SK-N-SH treated with all-trans-retinoic acid at 6 μM for 48 hours (cell line): ENCODE measurements around the gene AKAP13.
A peak's percentile ranks its signal among the peaks of the same experiment; 100 is the strongest.

Source experiments
- ATAC-seq: fragments of 200-7000 bp; cut with Tn5 transposase; 3 replicates; pipeline ENCODE4 v1.9.1; 2020; ENCODE audit warnings: mild to moderate bottlenecking, moderate library complexity
- ARNTL ChIP-seq: fragments of 450-650 bp; formaldehyde crosslinking; IDR thresholded peaks from 2 replicates; pipeline ENCODE4 v1.5.0; 2020; ENCODE audit warnings: low read depth, mild to moderate bottlenecking, moderate library complexity, borderline replicate concordance
- BACH2 ChIP-seq: fragments of 250-450 bp; sonication (Bioruptor Pico); IDR thresholded peaks from 2 replicates; pipeline ENCODE4 v1.9.0; 2021; ENCODE audit warnings: mild to moderate bottlenecking, borderline replicate concordance
- CREB5 ChIP-seq: fragments of 250-450 bp; sonication (Bioruptor Pico); IDR thresholded peaks from 2 replicates; pipeline ENCODE4 v1.5.1; 2020; ENCODE audit warnings: low read depth, mild to moderate bottlenecking, moderate library complexity
- CSRNP3 ChIP-seq: fragments of 250-450 bp; sonication (Bioruptor Pico); IDR thresholded peaks from 2 replicates; pipeline ENCODE4 v1.5.1; 2021; ENCODE audit warnings: mild to moderate bottlenecking, moderate library complexity
- ESRRG ChIP-seq: fragments of 250-450 bp; sonication (Bioruptor Pico); IDR thresholded peaks from 2 replicates; pipeline ENCODE4 v1.6.1; 2021; ENCODE audit warnings: mild to moderate bottlenecking
- GLIS3 ChIP-seq: fragments of 250-450 bp; sonication (Bioruptor Pico); IDR thresholded peaks from 2 replicates; pipeline ENCODE4 v1.5.0; 2020; ENCODE audit warnings: mild to moderate bottlenecking, moderate library complexity
- ISL1 ChIP-seq: fragments of 250-450 bp; sonication (Bioruptor Pico); IDR thresholded peaks from 2 replicates; pipeline ENCODE4 v2.1.2; 2022; ENCODE audit warnings: mild to moderate bottlenecking, moderate library complexity
- OSR1 ChIP-seq: fragments of 250-450 bp; sonication (Bioruptor Pico); IDR thresholded peaks from 2 replicates; pipeline ENCODE4 v1.8.0; 2022; ENCODE audit warnings: moderate library complexity, mild to moderate bottlenecking, inconsistent platforms
- PATZ1 ChIP-seq: fragments of 250-450 bp; sonication (Bioruptor Pico); IDR thresholded peaks from 2 replicates; pipeline ENCODE4 v1.8.0; 2020; ENCODE audit warnings: mild to moderate bottlenecking, moderate library complexity, borderline replicate concordance
- POU6F1 ChIP-seq: fragments of 250-450 bp; sonication (Bioruptor Pico); IDR thresholded peaks from 2 replicates; pipeline ENCODE4 v1.8.0; 2021; ENCODE audit warnings: low read depth, mild to moderate bottlenecking, moderate library complexity, borderline replicate concordance
- PPARA ChIP-seq: fragments of 250-450 bp; sonication (Bioruptor Pico); IDR thresholded peaks from 2 replicates; pipeline ENCODE4 v1.5.0; 2020; ENCODE audit warnings: mild to moderate bottlenecking, borderline replicate concordance
- RARB ChIP-seq: fragments of 250-450 bp; sonication (Bioruptor Pico); IDR thresholded peaks from 2 replicates; pipeline ENCODE4 v1.8.0; 2021; ENCODE audit warnings: mild to moderate bottlenecking, moderate library complexity
- SNAI2 ChIP-seq: fragments of 250-450 bp; sonication (Bioruptor Pico); IDR thresholded peaks from 2 replicates; pipeline ENCODE4 v1.5.0; 2020; ENCODE audit warnings: mild to moderate bottlenecking, moderate library complexity
- TCF4 ChIP-seq: fragments of 250-450 bp; sonication (Bioruptor Pico); IDR thresholded peaks from 2 replicates; pipeline ENCODE4 v1.8.0; 2021; ENCODE audit warnings: mild to moderate bottlenecking, moderate library complexity, borderline replicate concordance
- TOX ChIP-seq: fragments of 250-450 bp; sonication (Bioruptor Pico); IDR thresholded peaks from 2 replicates; pipeline ENCODE4 v1.8.0; 2021; ENCODE audit warnings: mild to moderate bottlenecking, moderate library complexity, borderline replicate concordance
- TSHZ2 ChIP-seq: fragments of 250-450 bp; sonication (Bioruptor Pico); IDR thresholded peaks from 2 replicates; pipeline ENCODE4 v1.5.0; 2020; ENCODE audit warnings: mild to moderate bottlenecking, moderate library complexity
- ZC3H10 ChIP-seq: fragments of 250-450 bp; sonication (Bioruptor Pico); IDR thresholded peaks from 2 replicates; pipeline ENCODE4 v1.5.1; 2021; ENCODE audit warnings: mild to moderate bottlenecking, moderate library complexity
- ZFP3 ChIP-seq: fragments of 250-450 bp; sonication (Bioruptor Pico); IDR thresholded peaks from 2 replicates; pipeline ENCODE4 v1.5.0; 2020; ENCODE audit warnings: mild to moderate bottlenecking, moderate library complexity
- ZFP30 ChIP-seq: fragments of 450-650 bp; formaldehyde crosslinking; IDR thresholded peaks from 2 replicates; pipeline ENCODE4 v1.5.0; 2022; ENCODE audit warnings: mild to moderate bottlenecking, moderate library complexity
- ZNF70 ChIP-seq: fragments of 450-650 bp; formaldehyde crosslinking; IDR thresholded peaks from 2 replicates; pipeline ENCODE4 v1.5.0; 2020; ENCODE audit warnings: mild to moderate bottlenecking, moderate library complexity
- ZNF8 ChIP-seq: fragments of 450-650 bp; formaldehyde crosslinking; IDR thresholded peaks from 2 replicates; pipeline ENCODE4 v1.5.0; 2020; ENCODE audit warnings: mild to moderate bottlenecking, moderate library complexity

AKAP13 gene

GRCh38 chr15:85671156-85671555, 290.8 kb downstream of the AKAP13 start (continued):
- no peak for TF ChIP-seq TSHZ2 (CRISPR knock-in tag)
- no peak for TF ChIP-seq ZFP3
- TF ChIP-seq, all 23 proteins: peak for 0

GRCh38 chr15:85672332-85673084, 292.1 kb downstream of the AKAP13 start:
- ATAC-seq: peak; percentile 40
- TF ChIP-seq ARNTL (CRISPR knock-in tag): no peak
- TF ChIP-seq TSHZ2 (CRISPR knock-in tag): no peak
- TF ChIP-seq ZFP3: no peak
- no peak for TF ChIP-seq ZC3H10 (CRISPR knock-in tag)
- TF ChIP-seq OSR1 (CRISPR knock-in tag): no peak
- no peak for TF ChIP-seq ESRRG (CRISPR knock-in tag)
- TF ChIP-seq CSRNP3 (CRISPR knock-in tag): no peak
- TF ChIP-seq PATZ1 (CRISPR knock-in tag): no peak
- TF ChIP-seq TOX (CRISPR knock-in tag): no peak
- TF ChIP-seq ZNF8 (CRISPR knock-in tag): no peak
- no peak for TF ChIP-seq ZNF70 (CRISPR knock-in tag)
- no peak for TF ChIP-seq CREB5 (CRISPR knock-in tag)
- no peak for TF ChIP-seq GLIS3 (CRISPR knock-in tag)
- no peak for TF ChIP-seq POU6F1 (CRISPR knock-in tag)
- no peak for TF ChIP-seq RARB (CRISPR knock-in tag)

- ATAC-seq: peak; percentile 24; the same call in 2 of the 3 replicates
- no peak for TF ChIP-seq BACH2 (CRISPR knock-in tag)
- no peak for TF ChIP-seq TOX (CRISPR knock-in tag)
- TF ChIP-seq ZNF70 (CRISPR knock-in tag): no peak
- no peak for TF ChIP-seq ZC3H10 (CRISPR knock-in tag)
- TF ChIP-seq ZFP3: no peak
- TF ChIP-seq ZFP30 (CRISPR knock-in tag): no peak
- TF ChIP-seq ISL1 (CRISPR knock-in tag): no peak
- no peak for TF ChIP-seq CSRNP3 (CRISPR knock-in tag)
- TF ChIP-seq SNAI2 (CRISPR knock-in tag): no peak
- no peak for TF ChIP-seq ESRRG (CRISPR knock-in tag)
- TF ChIP-seq PPARA: no peak
- no peak for TF ChIP-seq CREB5 (CRISPR knock-in tag)
- TF ChIP-seq TCF4 (CRISPR knock-in tag): no peak
These were observed 292.9 kb downstream of the AKAP13 start for GRCh38 chr15:85673326-85673725.
